ENCODE data around the gene IFI27L2.
A peak's percentile ranks its signal among the peaks of the same experiment; 100 is the strongest.

Gene IFI27L2

DNA sequence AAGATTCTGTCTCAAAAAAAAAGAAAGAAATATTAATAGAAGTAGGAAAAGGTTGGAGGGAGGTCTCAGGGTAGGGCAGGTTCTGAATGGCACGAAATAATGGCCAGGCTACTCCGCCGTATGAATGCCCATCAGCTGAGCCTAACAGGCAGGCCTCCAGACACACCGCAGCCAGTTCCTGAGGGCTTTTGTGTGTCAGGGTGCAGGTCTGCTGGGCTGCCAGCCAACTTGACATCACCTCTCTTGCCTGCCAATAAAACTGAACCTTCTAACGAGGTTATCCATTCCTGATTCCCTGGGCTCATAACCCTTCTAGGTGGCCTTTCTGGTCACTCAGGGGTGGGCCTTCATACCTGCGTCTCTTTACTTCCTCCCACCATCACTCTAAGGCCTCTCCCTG, 15.9 kb downstream of the IFI27L2 start:
- TF ChIP-seq, protein P1, sequence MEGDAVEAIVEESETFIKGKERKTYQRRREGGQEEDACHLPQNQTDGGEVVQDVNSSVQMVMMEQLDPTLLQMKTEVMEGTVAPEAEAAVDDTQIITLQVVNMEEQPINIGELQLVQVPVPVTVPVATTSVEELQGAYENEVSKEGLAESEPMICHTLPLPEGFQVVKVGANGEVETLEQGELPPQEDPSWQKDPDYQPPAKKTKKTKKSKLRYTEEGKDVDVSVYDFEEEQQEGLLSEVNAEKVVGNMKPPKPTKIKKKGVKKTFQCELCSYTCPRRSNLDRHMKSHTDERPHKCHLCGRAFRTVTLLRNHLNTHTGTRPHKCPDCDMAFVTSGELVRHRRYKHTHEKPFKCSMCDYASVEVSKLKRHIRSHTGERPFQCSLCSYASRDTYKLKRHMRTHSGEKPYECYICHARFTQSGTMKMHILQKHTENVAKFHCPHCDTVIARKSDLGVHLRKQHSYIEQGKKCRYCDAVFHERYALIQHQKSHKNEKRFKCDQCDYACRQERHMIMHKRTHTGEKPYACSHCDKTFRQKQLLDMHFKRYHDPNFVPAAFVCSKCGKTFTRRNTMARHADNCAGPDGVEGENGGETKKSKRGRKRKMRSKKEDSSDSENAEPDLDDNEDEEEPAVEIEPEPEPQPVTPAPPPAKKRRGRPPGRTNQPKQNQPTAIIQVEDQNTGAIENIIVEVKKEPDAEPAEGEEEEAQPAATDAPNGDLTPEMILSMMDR (IDR thresholded peaks at IDR 0.05; ENCODE audit: low read depth, low read length), result no peak
- Histone ChIP-seq H3K36me3 (no peaks in the 10 kb centered on the region), H3K4me3 (ENCODE audit: low read depth, low read length) (no peak overlapping the region), H3K4me1 (peaks cover 27% of the 10 kb centered on the region), H3K27me3 (no peaks in the 10 kb centered on the region), H3K9me3 (no peaks in the 10 kb centered on the region)
- DNase-seq, result peak; percentile 81

DNA sequence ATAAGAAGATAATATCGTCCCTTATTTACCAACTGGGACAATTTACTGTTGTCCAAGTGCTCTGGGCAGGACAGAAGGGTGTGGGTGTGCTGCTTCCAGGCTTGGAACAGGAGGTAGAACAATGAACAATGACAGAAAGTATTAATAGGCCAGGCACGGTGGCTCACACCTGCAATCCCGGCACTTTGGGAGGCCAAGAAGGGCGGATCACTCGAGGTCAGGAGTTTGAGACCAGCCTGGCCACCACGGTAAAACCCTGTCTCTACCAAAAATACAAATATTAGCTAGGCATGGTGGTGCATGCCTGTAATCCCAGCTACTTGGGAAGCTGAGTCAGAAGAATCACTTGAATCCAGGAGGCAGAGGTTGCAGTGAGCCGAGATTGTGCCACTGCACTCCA, 16.3 kb downstream of the IFI27L2 start:
- TF ChIP-seq, protein P1 (IDR thresholded peaks at IDR 0.05; ENCODE audit: low read depth, low read length), result no peak
- H3K27me3 ChIP-seq, result no peaks in the 10 kb centered on the region
- H3K36me3 ChIP-seq, result no peaks in the 10 kb centered on the region
- no peak for DNase-seq
- H3K4me1 ChIP-seq, result peaks cover 27% of the 10 kb centered on the region
- no peaks in the 10 kb centered on the region; the same call in 1 of the 2 replicates for H3K9me3 ChIP-seq
- H3K4me3 ChIP-seq (ENCODE audit: low read depth, low read length), result no peak overlapping the region

DNA sequence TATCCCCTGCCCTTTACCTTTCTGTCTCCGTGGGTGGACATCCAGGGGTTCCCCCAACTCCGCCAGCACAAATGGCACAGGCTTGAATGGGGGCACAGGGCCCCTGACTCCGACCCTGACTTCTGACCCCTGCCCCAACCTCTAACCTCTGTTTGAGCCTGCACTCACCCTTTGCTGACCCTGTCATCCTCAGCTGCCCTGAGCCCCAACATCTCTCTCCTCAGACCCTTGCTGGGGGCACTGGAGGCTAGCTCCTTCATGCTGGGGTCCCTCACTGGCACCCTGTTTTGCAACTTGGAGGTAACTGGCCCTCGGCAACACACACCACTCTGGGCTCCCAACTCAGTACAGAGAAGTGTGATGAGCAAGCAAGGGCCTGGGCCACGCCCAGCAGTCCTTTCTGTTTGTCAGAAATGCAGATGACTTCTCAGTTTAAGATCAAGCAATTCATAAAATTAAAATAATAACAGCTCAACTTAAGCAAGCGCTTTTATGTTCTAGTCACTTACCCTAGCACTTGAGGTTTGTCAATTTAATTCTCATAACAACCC, 16.8 kb downstream of the IFI27L2 start:
- Histone ChIP-seq H3K36me3 (no peaks in the 10 kb centered on the region), H3K4me3 (ENCODE audit: low read depth, low read length) (no peak overlapping the region), H3K27me3 (no peaks in the 10 kb centered on the region), H3K4me1 (peaks cover 27% of the 10 kb centered on the region), H3K9me3 (no peaks in the 10 kb centered on the region; the same call in 1 of the 2 replicates)
- no peak for DNase-seq
- TF ChIP-seq, protein P1 (IDR thresholded peaks at IDR 0.05; ENCODE audit: low read depth, low read length), result no peak

DNA sequence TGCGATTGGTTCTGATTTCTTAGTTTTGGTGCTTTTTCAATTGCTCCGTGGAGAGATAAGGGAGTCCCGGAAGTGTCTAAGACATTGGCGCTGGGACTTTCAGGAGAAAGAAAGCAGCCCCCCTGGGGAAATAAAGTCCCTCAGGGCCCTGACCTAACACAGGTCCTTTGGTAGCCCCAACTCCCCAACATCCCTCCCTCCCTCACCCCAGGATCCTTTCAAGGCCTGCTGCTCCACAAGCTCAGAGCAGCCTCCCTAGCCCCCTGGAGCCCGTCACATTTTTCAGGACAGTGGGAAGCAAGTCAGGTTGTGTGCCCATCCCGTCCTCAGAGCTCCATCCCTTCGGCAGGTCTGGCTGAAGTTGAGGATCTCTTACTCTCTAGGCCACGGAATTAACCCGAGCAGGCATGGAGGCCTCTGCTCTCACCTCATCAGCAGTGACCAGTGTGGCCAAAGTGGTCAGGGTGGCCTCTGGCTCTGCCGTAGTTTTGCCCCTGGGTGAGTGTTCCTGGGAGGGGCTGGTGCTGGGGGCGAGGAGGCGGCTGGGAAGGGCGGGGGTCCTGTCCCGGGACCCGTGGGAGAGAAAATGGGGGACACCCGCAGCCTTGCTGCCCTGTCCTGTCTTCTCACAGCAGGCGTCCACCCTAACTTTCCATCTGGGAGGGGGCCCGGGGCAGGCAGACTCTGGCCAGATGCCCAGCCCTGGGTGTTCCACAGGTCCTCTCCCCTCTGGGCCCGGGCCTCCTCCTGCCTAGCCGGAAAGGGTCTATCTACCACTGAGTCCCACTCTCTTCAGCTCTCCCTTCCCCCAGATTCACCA, 17.9 kb downstream of the IFI27L2 start:
- TF ChIP-seq, protein P1 (IDR thresholded peaks at IDR 0.05; ENCODE audit: low read depth, low read length), result no peak
- Histone ChIP-seq H3K4me1 (peaks cover 27% of the 10 kb centered on the region), H3K36me3 (no peaks in the 10 kb centered on the region), H3K27me3 (no peaks in the 10 kb centered on the region), H3K9me3 (no peaks in the 10 kb centered on the region; the same call in 1 of the 2 replicates), H3K4me3 (ENCODE audit: low read depth, low read length) (no peak overlapping the region)
- DNase-seq, result no peak

DNA sequence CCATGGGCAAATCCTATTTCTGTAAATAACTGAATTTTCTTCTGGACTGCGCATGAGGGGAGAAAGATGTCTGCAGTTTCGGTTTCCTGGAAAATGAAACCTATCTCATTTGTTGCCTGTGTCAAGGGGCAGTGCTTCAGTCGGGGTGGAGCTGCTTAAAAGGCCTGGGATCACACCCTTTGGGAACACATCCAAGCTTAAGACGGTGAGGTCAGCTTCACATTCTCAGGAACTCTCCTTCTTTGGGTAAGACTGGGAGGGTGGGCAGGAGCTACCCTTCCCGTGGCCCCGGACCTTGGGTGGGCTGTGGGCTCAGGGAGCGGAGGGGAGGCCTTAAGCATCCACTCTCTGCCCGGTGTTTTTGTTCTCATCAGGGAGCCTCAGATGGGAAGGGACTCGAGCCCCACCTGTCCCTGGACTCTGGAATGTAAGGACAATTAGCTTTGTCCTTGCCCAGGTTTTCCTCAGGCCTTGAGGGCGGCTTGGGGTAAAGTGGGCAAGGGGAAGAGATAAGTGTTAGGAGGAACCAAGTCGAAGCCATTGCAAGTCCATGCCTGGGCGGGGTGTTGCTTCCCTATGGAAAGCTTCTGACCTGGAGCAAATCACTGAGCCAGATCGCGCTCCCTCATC, 18.7 kb downstream of the IFI27L2 start, which contains the start of gene IFI27:
TSS of gene IFI27 (plus strand) at position 185 of the 630 bp plus-strand sequence.
- Histone ChIP-seq H3K27me3 (no peaks in the 10 kb centered on the region), H3K4me3 (ENCODE audit: low read depth, low read length) (no peak within 1 kb of the TSS), H3K9me3 (no peaks in the 10 kb centered on the region; the same call in 1 of the 2 replicates), H3K36me3 (no peaks in the 10 kb centered on the region), H3K4me1 (peaks cover 26% of the 10 kb centered on the region)
- TF ChIP-seq, protein P1 (IDR thresholded peaks at IDR 0.05; ENCODE audit: low read depth, low read length), result no peak
- no peak for DNase-seq
